Activated naive CD8-positive, alpha-beta T cell (primary cell): ENCODE data around the gene APOE.
"Not testable (repeated sequence)": the region's sequence is repeated elsewhere in the genome, so short reads cannot be mapped to it uniquely, and the experiment has no call there.

Experiments
- H3K27ac Mint-ChIP-seq: one replicate; pipeline ENCODE4 v1.8.0; 2021; ENCODE audit warnings: mixed read lengths
- H3K27me3 Mint-ChIP-seq: one replicate; pipeline ENCODE4 v1.8.0; 2021; ENCODE audit warnings: mixed read lengths
- H3K36me3 Mint-ChIP-seq: one replicate; pipeline ENCODE4 v1.8.0; 2021; ENCODE audit warnings: mixed read lengths
- H3K4me1 Mint-ChIP-seq: one replicate; pipeline ENCODE4 v1.8.0; 2021; ENCODE audit warnings: low read depth, mixed read lengths
- H3K4me3 Mint-ChIP-seq: one replicate; pipeline ENCODE4 v1.8.0; 2021; ENCODE audit warnings: mild to moderate bottlenecking, mixed read lengths
- H3K9me3 Mint-ChIP-seq: one replicate; pipeline ENCODE4 v1.8.0; 2021; ENCODE audit warnings: low read depth, mixed read lengths

Gene APOE

DNA sequence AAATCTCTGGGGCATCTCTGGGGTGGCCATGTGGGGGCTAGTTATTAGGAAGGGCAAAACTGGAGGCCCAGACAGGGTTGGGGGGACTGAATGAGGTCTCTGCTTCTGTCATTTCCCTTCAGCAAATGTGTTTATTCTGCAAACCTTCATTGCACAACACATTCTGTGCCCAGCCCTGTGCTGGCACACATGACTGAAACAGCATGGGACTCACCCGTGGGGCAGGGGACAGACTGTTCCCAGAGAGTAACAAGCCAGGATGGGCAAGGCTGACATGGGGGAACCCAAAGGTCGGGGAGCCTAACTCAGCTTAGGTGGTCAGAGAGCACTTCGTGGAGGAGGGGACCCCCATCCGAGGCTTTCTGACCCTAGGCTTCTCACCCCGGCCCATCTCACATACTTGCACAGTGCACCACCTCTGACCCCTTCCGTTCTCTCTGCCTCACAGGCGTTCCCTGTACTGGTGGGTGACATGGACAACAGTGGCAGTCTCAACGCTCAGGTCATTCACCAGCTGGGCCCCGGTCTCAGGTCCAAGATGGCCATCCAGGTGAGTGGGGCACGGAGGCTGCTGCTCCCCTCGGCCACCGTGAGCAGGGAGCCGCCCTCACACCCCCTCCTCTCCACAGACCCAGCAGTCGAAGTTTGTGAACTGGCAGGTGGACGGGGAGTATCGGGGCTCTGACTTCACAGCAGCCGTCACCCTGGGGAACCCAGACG is 12.1 kb upstream of the APOE start:
- Mint-ChIP-seq H3K36me3 (peaks cover 5% of the 10 kb centered on the region), H3K4me3 (peak overlapping the region; percentile 96), H3K27me3 (no peaks in the 10 kb centered on the region), H3K4me1 (peaks cover 34% of the 10 kb centered on the region), H3K9me3 (no peaks in the 10 kb centered on the region), H3K27ac (no peak overlapping the region)

GRCh38 chr19:44894052-44894400 is 11.6 kb upstream of the APOE start:
- no peak overlapping the region for H3K27ac Mint-ChIP-seq
- peaks cover 32% of the 10 kb centered on the region for H3K4me1 Mint-ChIP-seq
- peak overlapping the region; percentile 30 for H3K4me3 Mint-ChIP-seq
- H3K36me3 Mint-ChIP-seq = peaks cover 5% of the 10 kb centered on the region
- H3K27me3 Mint-ChIP-seq = no peaks in the 10 kb centered on the region
- H3K9me3 Mint-ChIP-seq = no peaks in the 10 kb centered on the region

DNA sequence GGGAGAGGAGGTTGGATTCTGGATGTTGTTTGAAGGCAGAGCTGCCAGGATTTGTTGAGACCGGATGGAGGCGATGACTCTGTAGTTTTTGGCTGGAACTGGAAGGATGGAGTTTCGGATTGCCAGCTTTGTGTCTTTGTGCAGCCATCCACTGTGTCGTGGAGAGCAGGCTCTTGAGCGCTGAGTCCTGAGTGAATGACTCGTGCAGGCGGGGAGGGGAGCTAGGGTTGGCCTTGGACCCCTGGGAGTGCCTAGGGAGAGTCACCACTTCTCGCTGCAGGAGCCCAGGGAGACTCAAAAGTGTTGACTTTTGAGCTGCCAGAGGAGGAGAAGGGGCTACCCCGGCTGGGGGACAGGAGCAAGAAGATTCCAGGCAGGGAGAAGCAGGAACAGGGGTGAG is 10.7 kb upstream of the APOE start:
- Mint-ChIP-seq H3K4me1 (peaks cover 31% of the 10 kb centered on the region), H3K9me3 (no peaks in the 10 kb centered on the region), H3K27ac (no peak overlapping the region), H3K27me3 (no peaks in the 10 kb centered on the region), H3K36me3 (peaks cover 5% of the 10 kb centered on the region), H3K4me3 (peak overlapping the region; percentile 42)

DNA sequence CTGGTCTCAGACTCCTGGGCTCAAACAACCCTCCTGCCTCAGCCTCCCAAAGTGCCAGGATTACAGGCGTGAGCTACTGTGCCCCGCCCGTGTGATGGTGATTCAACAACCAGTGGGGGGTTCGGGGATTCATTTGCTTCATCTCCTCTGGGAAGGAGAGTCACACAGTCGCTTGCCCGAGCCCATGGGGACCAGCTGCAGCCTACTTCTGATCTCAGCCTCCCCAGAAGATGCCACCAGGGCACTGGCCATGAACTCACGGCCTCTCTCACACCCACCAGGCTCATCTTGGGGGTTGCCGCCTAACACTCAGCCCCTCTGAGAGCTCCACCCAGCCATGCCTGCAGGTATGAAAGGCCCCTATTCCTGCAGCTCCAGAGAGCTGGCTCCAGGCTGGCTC is 7.8 kb upstream of the APOE start:
- Mint-ChIP-seq H3K4me3 (no peak overlapping the region), H3K9me3 (no peaks in the 10 kb centered on the region), H3K27me3 (no peaks in the 10 kb centered on the region), H3K27ac (no peak overlapping the region), H3K36me3 (peaks cover 3% of the 10 kb centered on the region), H3K4me1 (peaks cover 16% of the 10 kb centered on the region)

GRCh38 chr19:44900328-44901244 is 5.0 kb upstream of the APOE start:
- H3K4me1 Mint-ChIP-seq = peaks cover 7% of the 10 kb centered on the region
- H3K36me3 Mint-ChIP-seq = peaks cover 3% of the 10 kb centered on the region
- H3K4me3 Mint-ChIP-seq = no peak overlapping the region
- H3K9me3 Mint-ChIP-seq = no peaks in the 10 kb centered on the region
- H3K27me3 Mint-ChIP-seq = no peaks in the 10 kb centered on the region
- no peak overlapping the region for H3K27ac Mint-ChIP-seq

DNA sequence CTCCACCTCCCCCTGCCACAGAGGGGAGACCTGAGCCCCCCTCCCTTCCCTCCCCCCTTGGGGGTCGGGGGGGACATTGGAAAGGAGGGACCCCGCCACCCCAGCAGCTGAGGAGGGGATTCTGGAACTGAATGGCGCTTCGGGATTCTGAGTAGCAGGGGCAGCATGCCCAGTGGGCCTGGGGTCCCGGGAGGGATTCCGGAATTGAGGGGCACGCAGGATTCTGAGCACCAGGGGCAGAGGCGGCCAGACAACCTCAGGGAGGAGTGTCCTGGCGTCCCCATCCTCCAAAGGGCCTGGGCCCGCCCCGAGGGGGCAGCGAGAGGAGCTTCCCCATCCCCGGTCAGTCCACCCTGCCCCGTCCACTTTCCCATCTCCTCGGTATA is 2.4 kb upstream of the APOE start:
- H3K27me3 Mint-ChIP-seq = peaks cover 8% of the 10 kb centered on the region
- H3K9me3 Mint-ChIP-seq = no peaks in the 10 kb centered on the region
- H3K27ac Mint-ChIP-seq = no peak overlapping the region
- H3K4me1 Mint-ChIP-seq = peaks cover 10% of the 10 kb centered on the region
- H3K4me3 Mint-ChIP-seq = no peak overlapping the region
- H3K36me3 Mint-ChIP-seq = peaks cover 3% of the 10 kb centered on the region

- Mint-ChIP-seq H3K36me3 (peaks cover 3% of the 10 kb centered on the region), H3K9me3 (no peaks in the 10 kb centered on the region), H3K27me3 (peaks cover 8% of the 10 kb centered on the region), H3K4me3 (peak overlapping the region; percentile 10), H3K27ac (no peak overlapping the region), H3K4me1 (peaks cover 10% of the 10 kb centered on the region)
These were observed 1.8 kb upstream of the APOE start for GRCh38 chr19:44903602-44904425.

DNA sequence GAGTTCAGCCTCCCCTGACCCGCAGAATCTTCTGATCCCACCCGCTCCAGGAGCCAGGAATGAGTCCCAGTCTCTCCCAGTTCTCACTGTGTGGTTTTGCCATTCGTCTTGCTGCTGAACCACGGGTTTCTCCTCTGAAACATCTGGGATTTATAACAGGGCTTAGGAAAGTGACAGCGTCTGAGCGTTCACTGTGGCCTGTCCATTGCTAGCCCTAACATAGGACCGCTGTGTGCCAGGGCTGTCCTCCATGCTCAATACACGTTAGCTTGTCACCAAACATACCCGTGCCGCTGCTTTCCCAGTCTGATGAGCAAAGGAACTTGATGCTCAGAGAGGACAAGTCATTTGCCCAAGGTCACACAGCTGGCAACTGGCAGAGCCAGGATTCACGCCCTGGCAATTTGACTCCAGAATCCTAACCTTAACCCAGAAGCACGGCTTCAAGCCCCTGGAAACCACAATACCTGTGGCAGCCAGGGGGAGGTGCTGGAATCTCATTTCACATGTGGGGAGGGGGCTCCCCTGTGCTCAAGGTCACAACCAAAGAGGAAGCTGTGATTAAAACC is 1.1 kb upstream of the APOE start:
- Mint-ChIP-seq H3K36me3 (peaks cover 3% of the 10 kb centered on the region), H3K9me3 (no peaks in the 10 kb centered on the region), H3K27me3 (peaks cover 8% of the 10 kb centered on the region), H3K4me1 (peaks cover 10% of the 10 kb centered on the region), H3K4me3 (no peak overlapping the region), H3K27ac (no peak overlapping the region)

GRCh38 chr19:44907613-44908012 is 2.0 kb downstream of the APOE start:
- Mint-ChIP-seq H3K4me1 (peaks cover 9% of the 10 kb centered on the region), H3K27ac (no peak overlapping the region), H3K9me3 (no peaks in the 10 kb centered on the region), H3K36me3 (peaks cover 2% of the 10 kb centered on the region), H3K4me3 (no peak overlapping the region), H3K27me3 (peaks cover 11% of the 10 kb centered on the region)

DNA sequence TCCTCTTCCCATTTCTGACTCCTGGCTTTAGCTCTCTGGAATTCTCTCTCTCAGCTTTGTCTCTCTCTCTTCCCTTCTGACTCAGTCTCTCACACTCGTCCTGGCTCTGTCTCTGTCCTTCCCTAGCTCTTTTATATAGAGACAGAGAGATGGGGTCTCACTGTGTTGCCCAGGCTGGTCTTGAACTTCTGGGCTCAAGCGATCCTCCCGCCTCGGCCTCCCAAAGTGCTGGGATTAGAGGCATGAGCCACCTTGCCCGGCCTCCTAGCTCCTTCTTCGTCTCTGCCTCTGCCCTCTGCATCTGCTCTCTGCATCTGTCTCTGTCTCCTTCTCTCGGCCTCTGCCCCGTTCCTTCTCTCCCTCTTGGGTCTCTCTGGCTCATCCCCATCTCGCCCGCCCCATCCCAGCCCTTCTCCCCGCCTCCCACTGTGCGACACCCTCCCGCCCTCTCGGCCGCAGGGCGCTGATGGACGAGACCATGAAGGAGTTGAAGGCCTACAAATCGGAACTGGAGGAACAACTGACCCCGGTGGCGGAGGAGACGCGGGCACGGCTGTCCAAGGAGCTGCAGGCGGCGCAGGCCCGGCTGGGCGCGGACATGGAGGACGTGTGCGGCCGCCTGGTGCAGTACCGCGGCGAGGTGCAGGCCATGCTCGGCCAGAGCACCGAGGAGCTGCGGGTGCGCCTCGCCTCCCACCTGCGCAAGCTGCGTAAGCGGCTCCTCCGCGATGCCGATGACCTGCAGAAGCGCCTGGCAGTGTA is 2.7 kb downstream of the APOE start:
- peaks cover 8% of the 10 kb centered on the region for H3K4me1 Mint-ChIP-seq
- no peaks in the 10 kb centered on the region for H3K36me3 Mint-ChIP-seq
- peak overlapping the region; percentile 27 for H3K4me3 Mint-ChIP-seq
- no peaks in the 10 kb centered on the region for H3K9me3 Mint-ChIP-seq
- H3K27ac Mint-ChIP-seq = no peak overlapping the region
- H3K27me3 Mint-ChIP-seq = peaks cover 13% of the 10 kb centered on the region

DNA sequence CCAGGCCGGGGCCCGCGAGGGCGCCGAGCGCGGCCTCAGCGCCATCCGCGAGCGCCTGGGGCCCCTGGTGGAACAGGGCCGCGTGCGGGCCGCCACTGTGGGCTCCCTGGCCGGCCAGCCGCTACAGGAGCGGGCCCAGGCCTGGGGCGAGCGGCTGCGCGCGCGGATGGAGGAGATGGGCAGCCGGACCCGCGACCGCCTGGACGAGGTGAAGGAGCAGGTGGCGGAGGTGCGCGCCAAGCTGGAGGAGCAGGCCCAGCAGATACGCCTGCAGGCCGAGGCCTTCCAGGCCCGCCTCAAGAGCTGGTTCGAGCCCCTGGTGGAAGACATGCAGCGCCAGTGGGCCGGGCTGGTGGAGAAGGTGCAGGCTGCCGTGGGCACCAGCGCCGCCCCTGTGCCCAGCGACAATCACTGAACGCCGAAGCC is 3.3 kb downstream of the APOE start:
- Mint-ChIP-seq H3K9me3 (no peaks in the 10 kb centered on the region), H3K4me1 (peaks cover 6% of the 10 kb centered on the region), H3K27ac (no peak overlapping the region), H3K36me3 (no peaks in the 10 kb centered on the region), H3K4me3 (no peak overlapping the region), H3K27me3 (peaks cover 15% of the 10 kb centered on the region)

GRCh38 chr19:44909775-44910174 is 4.2 kb downstream of the APOE start:
- peaks cover 19% of the 10 kb centered on the region for H3K27me3 Mint-ChIP-seq
- no peaks in the 10 kb centered on the region for H3K36me3 Mint-ChIP-seq
- H3K27ac Mint-ChIP-seq = no peak overlapping the region
- no peak overlapping the region for H3K4me3 Mint-ChIP-seq
- peaks cover 11% of the 10 kb centered on the region for H3K4me1 Mint-ChIP-seq
- no peaks in the 10 kb centered on the region for H3K9me3 Mint-ChIP-seq

GRCh38 chr19:44911896-44912295 is 6.3 kb downstream of the APOE start:
- peaks cover 15% of the 10 kb centered on the region for H3K27me3 Mint-ChIP-seq
- not testable (repeated sequence) for H3K4me3 Mint-ChIP-seq, H3K9me3 Mint-ChIP-seq, H3K27ac Mint-ChIP-seq, H3K4me1 Mint-ChIP-seq, H3K36me3 Mint-ChIP-seq

GRCh38 chr19:44912854-44913253 is 7.3 kb downstream of the APOE start:
- Mint-ChIP-seq H3K27ac (no peak overlapping the region), H3K27me3 (peaks cover 15% of the 10 kb centered on the region), H3K36me3 (no peaks in the 10 kb centered on the region), H3K4me3 (no peak overlapping the region), H3K4me1 (peaks cover 7% of the 10 kb centered on the region), H3K9me3 (no peaks in the 10 kb centered on the region)
